Right atrium auricular region (tissue), 2 donors: ENCODE data around the gene EXOC6B. TPM values are rescaled to one million over a fixed set of nuclear protein-coding genes. Genes with fewer than 3 reads are reported as not detected.

Experiments used
- DNase-seq: peaks from one replicate; pipeline ENCODE4 v3.0.0-alpha.2; 2019; ENCODE audit warnings: low spot score
- H3K27ac ChIP-seq, 2 donors: fragments of 200-600 bp; sonication (generic); 1 replicate in 1 of 2; 2 replicates in 1 of 2; pipeline ENCODE4 v1.5.1; 2016 to 2019
- H3K27me3 ChIP-seq, 2 donors: fragments of 200-600 bp; sonication (generic); one replicate each; pipeline versions ENCODE4 v1.5.1 to v1.6.0; 2017 to 2019
- H3K36me3 ChIP-seq: fragments of 200-600 bp; sonication (generic); one replicate; pipeline ENCODE4 v1.5.1; 2016
- H3K4me1 ChIP-seq, 2 donors: fragments of 200-600 bp; sonication (generic); one replicate each; pipeline versions ENCODE4 v1.5.1 to v1.6.0; 2017 to 2019
- H3K4me3 ChIP-seq, 2 donors: fragments of 200-600 bp; sonication (generic); 1 replicate in 1 of 2; 2 replicates in 1 of 2; pipeline ENCODE4 v1.5.1; 2017 to 2019; ENCODE audit warnings: mild to moderate bottlenecking in 1 of 2, moderate library complexity in 1 of 2
- H3K9me3 ChIP-seq, 2 donors: fragments of 200-600 bp; sonication (generic); one replicate each; pipeline ENCODE4 v1.5.1; 2019
- total RNA-seq, 2 donors: library from RNA; depleted of rRNA; stranded (reverse); fragments of >200 nt; gene quantifications; one replicate each; pipeline ENCODE4 v1.1.0, GENCODE V29; 2016
- TF ChIP-seq, protein P1 (sequence below), 2 donors: fragments of 200-600 bp; sonication (generic); IDR thresholded peaks; one replicate each; pipeline ENCODE4 v1.5.1; 2019; ENCODE audit warnings: antibody characterized with exemption in 2 of 2

Gene EXOC6B
- total RNA-seq, 2 donors from 2014 or later: 80.5 to 111 TPM

GRCh38 chr2:72533765-72534164 is 292.1 kb downstream of the EXOC6B start:
- TF ChIP-seq, protein P1, sequence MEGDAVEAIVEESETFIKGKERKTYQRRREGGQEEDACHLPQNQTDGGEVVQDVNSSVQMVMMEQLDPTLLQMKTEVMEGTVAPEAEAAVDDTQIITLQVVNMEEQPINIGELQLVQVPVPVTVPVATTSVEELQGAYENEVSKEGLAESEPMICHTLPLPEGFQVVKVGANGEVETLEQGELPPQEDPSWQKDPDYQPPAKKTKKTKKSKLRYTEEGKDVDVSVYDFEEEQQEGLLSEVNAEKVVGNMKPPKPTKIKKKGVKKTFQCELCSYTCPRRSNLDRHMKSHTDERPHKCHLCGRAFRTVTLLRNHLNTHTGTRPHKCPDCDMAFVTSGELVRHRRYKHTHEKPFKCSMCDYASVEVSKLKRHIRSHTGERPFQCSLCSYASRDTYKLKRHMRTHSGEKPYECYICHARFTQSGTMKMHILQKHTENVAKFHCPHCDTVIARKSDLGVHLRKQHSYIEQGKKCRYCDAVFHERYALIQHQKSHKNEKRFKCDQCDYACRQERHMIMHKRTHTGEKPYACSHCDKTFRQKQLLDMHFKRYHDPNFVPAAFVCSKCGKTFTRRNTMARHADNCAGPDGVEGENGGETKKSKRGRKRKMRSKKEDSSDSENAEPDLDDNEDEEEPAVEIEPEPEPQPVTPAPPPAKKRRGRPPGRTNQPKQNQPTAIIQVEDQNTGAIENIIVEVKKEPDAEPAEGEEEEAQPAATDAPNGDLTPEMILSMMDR (IDR thresholded peaks at IDR 0.05): no peak
- Histone ChIP-seq H3K9me3 (no peaks in the 10 kb centered on the region), H3K4me1 (no peaks in the 10 kb centered on the region), H3K27ac (no peak overlapping the region), H3K36me3 (no peaks in the 10 kb centered on the region), H3K4me3 (no peak overlapping the region), H3K27me3 (no peaks in the 10 kb centered on the region)
- no peak for DNase-seq

DNA sequence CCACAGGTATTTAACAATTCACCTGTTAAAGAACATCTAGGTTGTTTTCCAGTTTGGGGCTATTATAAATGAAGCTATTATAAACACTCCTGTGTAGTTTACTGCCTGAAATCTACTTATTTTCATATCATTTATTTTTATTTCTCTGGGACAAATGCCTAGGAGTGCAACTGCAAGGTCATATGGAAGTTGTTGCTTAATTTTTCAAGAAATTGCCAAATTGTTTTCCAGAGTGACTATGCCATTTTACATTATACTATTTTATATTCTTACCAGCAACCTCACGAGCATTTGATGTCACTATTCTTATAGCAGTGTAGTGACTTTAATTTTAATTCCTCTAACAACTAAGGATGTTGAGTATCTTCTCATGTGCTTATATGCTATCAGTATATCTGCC is 298.4 kb downstream of the EXOC6B start:
- Histone ChIP-seq H3K27me3 (no peaks in the 10 kb centered on the region), H3K27ac (no peak overlapping the region), H3K36me3 (no peaks in the 10 kb centered on the region), H3K4me1 (no peaks in the 10 kb centered on the region), H3K4me3 (no peak overlapping the region), H3K9me3 (no peaks in the 10 kb centered on the region)
- TF ChIP-seq, protein P1 (IDR thresholded peaks at IDR 0.05): no peak
- no peak for DNase-seq

- no peak overlapping the region for H3K4me3 ChIP-seq
- TF ChIP-seq, protein P1 (IDR thresholded peaks at IDR 0.05): no peak
- no peaks in the 10 kb centered on the region for H3K4me1 ChIP-seq
- H3K36me3 ChIP-seq: no peaks in the 10 kb centered on the region
- DNase-seq: no peak
- H3K27ac ChIP-seq: no peak overlapping the region
- H3K27me3 ChIP-seq: no peaks in the 10 kb centered on the region
- no peaks in the 10 kb centered on the region for H3K9me3 ChIP-seq
These were observed 299.2 kb downstream of the EXOC6B start for GRCh38 chr2:72526623-72527022.

DNA sequence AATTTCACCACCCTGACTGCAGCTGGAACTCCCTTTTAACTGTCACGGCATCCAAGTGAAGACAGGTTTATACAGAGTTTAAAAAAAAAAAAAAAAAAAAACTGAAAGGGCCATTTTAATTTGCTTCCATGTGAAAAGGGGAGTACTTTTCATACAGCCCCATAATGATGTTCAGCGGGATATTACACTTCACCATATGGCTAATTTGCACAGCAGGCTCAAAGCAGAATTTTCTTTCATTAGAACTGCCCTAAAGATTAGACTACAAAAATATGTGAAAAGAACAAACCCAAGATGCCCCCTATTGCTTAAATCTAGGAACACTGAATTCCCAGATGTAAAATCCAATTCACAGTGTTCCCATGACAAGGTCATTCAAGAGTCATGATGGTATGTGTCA is 301.8 kb downstream of the EXOC6B start:
- Histone ChIP-seq H3K36me3 (no peaks in the 10 kb centered on the region), H3K27me3 (no peaks in the 10 kb centered on the region), H3K4me3 (no peak overlapping the region), H3K4me1 (no peaks in the 10 kb centered on the region), H3K27ac (no peak overlapping the region), H3K9me3 (no peaks in the 10 kb centered on the region)
- DNase-seq: no peak
- TF ChIP-seq, protein P1 (IDR thresholded peaks at IDR 0.05): no peak

- Histone ChIP-seq H3K4me3 (no peak overlapping the region), H3K27me3 (no peaks in the 10 kb centered on the region), H3K4me1 (peaks cover 0 to 5% of the 10 kb centered on the region in 2 donors), H3K36me3 (peaks cover 4% of the 10 kb centered on the region), H3K27ac (no peak overlapping the region), H3K9me3 (no peaks in the 10 kb centered on the region)
- no peak for DNase-seq
- TF ChIP-seq, protein P1 (IDR thresholded peaks at IDR 0.05): no peak
These were observed 310.1 kb downstream of the EXOC6B start for GRCh38 chr2:72515696-72516095.

- H3K36me3 ChIP-seq: peaks cover 4% of the 10 kb centered on the region
- TF ChIP-seq, protein P1 (IDR thresholded peaks at IDR 0.05): no peak
- no peak for DNase-seq
- no peaks in the 10 kb centered on the region for H3K27me3 ChIP-seq
- H3K4me1 ChIP-seq: peaks cover 0 to 5% of the 10 kb centered on the region in 2 donors
- H3K4me3 ChIP-seq: no peak overlapping the region
- H3K27ac ChIP-seq: no peak overlapping the region
- no peaks in the 10 kb centered on the region for H3K9me3 ChIP-seq
These were observed 312.8 kb downstream of the EXOC6B start for GRCh38 chr2:72513011-72513410.
